ENCODE measurements around the gene SMTN. TPM values are rescaled to one million over a fixed set of nuclear protein-coding genes. Genes with fewer than 3 reads are reported as not detected.
"Not testable (repeated sequence)": the region's sequence is repeated elsewhere in the genome, so short reads cannot be mapped to it uniquely, and the experiment has no call there.

Gene SMTN
- total RNA-seq, result 10 to 100 TPM; 17.6 to 18.2 TPM

- ChIA-PET POLR2A (interaction anchor here (0.9 to 1.6 kb wide), 4 partner anchors 10 to 658 kb away, joined by 3 to 6 read pairs (median 4); partner anchors contain the start of genes SELENOM and TUG1), CTCF (interaction anchor here (0.6 to 1.5 kb wide), 4 partner anchors 10 to 317 kb away, joined by 3 to 4 read pairs (median 4); no protein-coding TSS in a partner anchor)
These were observed at the start of gene SMTN for GRCh38 chr22:31080848-31081649. Gene SMTN (plus strand): TSS chr22:31081318. CDS start chr22:31083259, 1,941 bp downstream.

DNA sequence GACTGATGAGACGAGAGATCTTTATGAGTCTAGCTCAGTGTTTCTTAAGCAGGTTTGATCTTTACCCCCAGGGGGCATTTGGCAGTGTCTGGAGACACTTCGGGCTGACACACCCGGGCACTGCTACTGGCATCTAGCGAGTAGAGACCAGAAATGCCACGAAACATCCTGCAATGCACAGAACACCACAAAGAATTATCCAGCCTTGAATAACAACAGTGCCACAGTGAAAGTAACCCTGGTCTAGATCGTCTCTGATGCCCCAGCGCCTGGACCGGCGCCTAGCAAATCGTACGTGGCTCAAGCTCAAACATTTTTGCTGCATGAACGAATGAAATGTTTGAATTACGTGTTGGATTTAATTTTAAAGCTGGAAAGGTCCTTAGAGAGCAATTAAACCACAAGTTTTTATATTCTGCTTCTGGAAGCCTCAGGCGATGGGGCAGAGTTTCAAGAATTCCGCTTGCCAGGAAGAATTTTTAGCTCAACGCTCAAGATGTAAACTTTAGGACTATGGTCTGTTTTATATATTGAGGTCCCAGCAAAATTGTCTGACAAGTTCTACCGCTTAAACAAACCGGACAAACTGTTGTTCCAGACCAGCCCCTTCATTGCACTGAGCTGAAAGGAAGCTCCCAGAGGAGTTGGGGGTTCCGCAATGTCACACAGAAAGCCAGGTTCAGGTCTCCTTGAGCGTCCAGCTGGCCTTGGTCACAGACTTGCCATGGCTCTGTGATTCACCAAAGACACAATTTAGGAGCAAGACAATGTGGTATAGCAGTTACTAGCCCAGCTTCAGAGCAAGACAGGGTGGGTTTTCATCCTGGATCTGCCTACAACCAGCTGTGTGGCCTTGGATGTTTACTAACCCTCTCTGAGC is 44.2 kb upstream of the SMTN start:
- ChIA-PET CTCF (interaction anchor here (0.9 kb wide), 1 partner anchor 58 kb away, joined by 3 read pairs; no protein-coding TSS in a partner anchor), POLR2A (no interaction called here)

GRCh38 chr22:31038686-31039085 is 42.4 kb upstream of the SMTN start:
- ChIA-PET CTCF (interaction anchor here (0.6 kb wide), 1 partner anchor 10 kb away, joined by 3 read pairs; no protein-coding TSS in a partner anchor), POLR2A (no interaction called here)

DNA sequence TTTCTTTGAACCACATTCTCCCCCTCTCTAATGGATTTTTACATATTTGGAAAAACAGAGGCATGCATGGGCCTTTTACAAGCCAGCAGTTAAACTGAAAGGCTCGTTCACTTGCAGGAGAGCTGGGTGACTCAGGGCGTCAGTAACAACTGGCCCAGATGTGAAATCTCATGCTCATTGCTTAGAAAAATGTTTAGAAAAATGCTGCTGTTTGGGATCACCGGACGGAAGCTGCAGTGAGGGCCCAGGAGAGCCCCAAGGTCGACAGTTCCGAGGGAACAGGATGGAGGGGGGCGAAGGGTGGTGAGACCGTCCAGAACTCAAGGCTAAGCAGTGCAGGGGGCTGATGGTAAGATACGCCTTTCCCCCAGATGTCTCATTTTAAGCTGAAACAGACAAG is 41.7 kb upstream of the SMTN start:
- ChIA-PET CTCF (interaction anchor here (0.6 kb wide), 1 partner anchor 11 kb away, joined by 3 read pairs; no protein-coding TSS in a partner anchor), POLR2A (no interaction called here)

GRCh38 chr22:31040542-31041398 is 40.3 kb upstream of the SMTN start:
- ChIA-PET POLR2A (no interaction called here), CTCF (no interaction called here)

DNA sequence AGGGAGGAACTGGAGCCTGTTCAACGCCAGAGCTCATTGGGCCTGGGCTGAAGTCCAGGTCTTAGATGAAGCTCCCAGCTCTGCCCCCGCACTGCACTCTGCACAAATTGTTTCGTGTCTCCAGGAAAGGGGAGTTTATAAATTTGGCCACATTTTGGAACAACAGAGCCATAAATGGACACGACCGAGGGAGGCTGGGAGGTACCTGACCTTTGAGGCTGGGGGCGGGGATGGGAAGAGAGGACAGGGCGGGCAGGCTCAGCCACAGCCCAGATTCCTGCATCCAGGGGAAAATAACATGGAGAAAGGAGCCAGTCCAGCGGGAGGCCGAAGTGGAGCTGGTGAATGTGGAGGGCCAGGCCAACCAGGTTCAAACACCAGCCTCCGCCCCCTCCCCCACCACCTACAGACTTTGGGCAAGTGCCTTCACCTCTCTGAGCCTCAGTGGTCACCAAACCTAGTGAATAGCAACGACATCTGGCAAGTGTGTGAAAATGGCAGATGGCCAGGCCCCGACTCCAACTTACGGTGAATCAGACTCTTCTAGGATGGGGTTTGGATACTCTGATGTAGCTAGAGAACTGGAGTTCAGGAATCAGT is 36.8 kb upstream of the SMTN start:
- POLR2A ChIA-PET, result no interaction called here
- CTCF ChIA-PET, result no interaction called here

- CTCF ChIA-PET, result no interaction called here
- POLR2A ChIA-PET, result no interaction called here
These were observed 35.1 kb upstream of the SMTN start for GRCh38 chr22:31045900-31046538.

DNA sequence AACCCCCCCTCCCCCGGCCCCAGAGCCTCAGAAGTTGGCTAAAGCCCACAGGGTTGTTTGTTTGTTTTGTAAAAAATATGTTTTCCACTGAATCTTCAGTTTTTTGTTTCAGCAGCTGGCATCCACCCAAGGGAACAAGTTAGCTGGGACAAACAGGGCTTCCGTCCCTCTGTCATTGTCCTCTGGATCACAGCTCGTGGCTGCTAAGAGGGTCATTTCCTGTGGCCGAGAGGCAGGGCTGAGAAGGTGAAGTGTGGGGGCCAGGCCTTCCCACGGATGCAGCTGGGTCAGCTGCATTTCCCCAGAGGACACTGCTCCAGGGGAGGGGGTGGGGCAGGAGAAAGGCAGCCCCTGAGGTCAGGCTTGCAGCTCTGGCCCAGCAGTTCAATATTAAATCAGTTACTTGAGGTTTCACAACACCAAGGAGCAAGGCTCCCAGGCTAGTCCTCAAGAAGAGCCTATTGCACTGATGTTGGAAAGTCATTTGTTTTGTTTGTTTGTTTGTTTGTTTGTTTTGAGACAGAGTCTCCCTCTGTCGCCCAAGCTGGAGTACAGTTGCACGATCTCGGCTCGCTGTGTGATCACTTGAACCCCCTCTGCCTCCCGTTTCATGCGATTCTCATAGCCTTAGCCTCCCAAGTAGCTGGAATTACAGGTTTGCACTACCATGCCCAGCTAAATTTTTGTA is 34.4 kb upstream of the SMTN start:
- ChIA-PET CTCF (no interaction called here), POLR2A (no interaction called here)

- POLR2A ChIA-PET, result no interaction called here
- CTCF ChIA-PET, result no interaction called here
These were observed 32.5 kb upstream of the SMTN start for GRCh38 chr22:31048570-31048969.

GRCh38 chr22:31049815-31050420 is 31.2 kb upstream of the SMTN start:
- ChIA-PET CTCF (no interaction called here), POLR2A (no interaction called here)

- ChIA-PET CTCF (no interaction called here), POLR2A (no interaction called here)
These were observed 25.9 kb upstream of the SMTN start for GRCh38 chr22:31055117-31055634.

- POLR2A ChIA-PET, result no interaction called here
- CTCF ChIA-PET, result no interaction called here
These were observed 25.4 kb upstream of the SMTN start for GRCh38 chr22:31055635-31056159.

GRCh38 chr22:31056986-31057599 is 24.0 kb upstream of the SMTN start:
- CTCF ChIA-PET, result interaction anchor here (0.7 kb wide), 1 partner anchor 28 kb away, joined by 3 read pairs; no protein-coding TSS in a partner anchor
- POLR2A ChIA-PET, result no interaction called here

DNA sequence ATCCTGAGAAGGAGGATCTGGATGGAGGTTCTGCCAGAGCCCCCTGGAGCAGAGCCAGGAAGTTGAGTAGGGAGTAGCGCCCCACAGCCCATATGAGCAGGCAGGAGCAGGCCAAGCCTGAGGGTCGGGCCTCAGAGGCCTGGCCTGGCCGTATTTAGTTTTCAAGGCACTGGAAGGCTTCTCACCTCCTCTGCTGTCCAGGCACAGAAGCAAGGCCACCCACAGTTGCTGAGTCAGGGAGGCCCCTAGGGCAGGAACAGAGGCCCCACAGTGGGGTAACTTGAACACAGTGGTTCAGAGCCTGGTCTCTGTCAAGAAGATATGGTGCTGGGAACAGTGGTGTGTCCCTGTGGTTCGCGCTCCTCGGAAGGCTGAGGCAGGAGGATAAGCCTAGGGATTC is 21.5 kb upstream of the SMTN start:
- POLR2A ChIA-PET, CTCF ChIA-PET: not testable (repeated sequence)

DNA sequence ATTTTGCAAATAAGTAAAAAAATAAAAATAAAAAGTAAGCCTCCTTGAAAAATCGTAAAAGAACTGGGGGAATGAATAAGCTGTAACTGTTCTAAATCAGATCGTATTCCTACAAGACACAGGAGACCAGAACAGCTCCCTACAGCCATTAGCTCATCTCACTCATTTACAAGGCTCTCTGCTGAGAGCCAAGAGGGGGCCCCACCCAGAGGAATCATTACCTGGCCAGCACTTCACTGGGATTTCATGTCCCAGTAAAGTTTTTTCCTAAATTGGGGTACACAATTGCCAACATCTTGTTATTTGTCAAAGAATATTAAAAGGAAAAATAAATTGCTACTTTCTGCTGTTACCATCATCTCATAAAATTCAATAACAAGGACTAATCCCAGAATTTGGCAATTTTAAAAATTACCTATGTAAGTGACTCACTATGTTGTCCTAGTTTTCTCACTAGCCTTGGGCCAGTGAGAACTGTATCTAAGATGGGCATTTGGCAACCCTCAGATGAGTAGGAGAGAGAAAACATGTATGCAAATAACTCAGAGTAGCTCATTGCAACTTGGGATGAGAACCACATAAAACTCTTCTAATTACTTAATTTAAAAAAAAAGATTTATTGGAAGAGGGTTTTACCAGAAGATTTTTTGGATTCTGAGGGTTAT is 18.4 kb upstream of the SMTN start:
- POLR2A ChIA-PET, result interaction anchor here (0.7 kb wide), 1 partner anchor 92 kb away, joined by 3 read pairs; no protein-coding TSS in a partner anchor
- CTCF ChIA-PET, result no interaction called here

DNA sequence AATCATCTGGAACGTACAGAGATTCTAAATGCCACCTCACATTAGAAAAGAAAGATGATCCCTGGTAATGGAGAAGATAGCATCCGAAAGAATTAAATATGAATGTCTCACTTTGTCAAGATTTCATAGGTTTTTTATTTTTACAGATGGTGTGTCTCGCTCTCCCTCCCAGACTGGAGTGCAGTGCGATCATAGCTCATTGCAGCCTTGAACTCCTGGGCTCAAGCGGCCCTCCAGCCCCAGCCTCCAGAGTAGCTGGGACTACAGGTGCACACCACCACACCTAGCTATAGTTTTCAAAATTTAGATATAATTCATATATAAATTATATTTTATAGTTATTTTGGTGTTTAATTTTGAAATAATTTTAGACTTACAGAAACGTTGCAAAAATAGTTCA is 16.7 kb upstream of the SMTN start:
- ChIA-PET CTCF (interaction anchor here (0.6 to 1.5 kb wide), 4 partner anchors 10 to 419 kb away, joined by 3 to 5 read pairs (median 4); partner anchors contain the start of genes MORC2 and TUG1), POLR2A (no interaction called here)
